COR-L47 (cell line): ENCODE data around the gene CTSD.

Experiments used
- DNase-seq: peaks from one replicate; lab custom pipeline; 2025; lab: John Stamatoyannopoulos, UW

Gene CTSD

DNA sequence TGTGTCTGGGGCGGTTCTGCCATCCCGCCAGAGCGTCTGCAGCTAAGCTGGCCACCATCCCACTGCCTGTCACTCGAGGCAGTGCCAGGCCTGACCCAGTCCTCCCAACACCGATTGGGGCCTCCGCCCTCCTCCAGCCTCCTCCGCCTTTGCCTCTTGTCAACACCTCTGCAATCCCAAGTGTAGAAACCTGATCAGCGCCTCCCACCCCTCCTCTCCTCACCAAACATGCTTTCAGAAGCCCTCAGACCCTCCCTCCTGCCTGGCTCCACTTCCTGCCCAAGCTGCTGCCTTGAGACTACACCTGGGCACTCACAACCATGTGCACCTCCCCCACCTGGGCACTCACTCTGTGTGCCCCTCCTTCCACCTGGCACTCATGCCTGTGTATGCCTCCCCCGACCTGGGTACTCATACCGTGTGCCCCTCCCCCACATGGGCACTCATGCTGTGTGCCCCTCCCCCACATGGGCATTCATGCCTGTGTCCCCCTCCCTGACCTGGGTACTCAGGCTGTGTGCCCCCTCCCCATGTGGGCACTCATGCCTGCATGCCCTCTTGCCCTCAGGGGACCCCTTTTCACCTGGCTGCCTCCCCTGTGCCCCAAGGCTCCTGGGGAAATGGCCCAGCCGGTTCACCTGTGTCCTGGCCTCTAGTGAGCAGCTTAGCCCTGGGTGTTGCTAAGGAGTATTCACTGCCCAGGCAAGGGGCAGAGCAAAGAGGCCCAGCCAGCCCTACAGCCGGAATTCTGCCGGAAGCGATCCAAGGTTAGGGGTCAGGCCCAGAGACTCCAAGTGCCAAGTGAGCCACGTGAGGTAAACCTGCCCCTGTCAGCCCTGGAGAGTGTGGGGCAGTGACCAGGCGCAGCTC lies 7.8 kb downstream of the CTSD start:
- no peak for DNase-seq

DNA sequence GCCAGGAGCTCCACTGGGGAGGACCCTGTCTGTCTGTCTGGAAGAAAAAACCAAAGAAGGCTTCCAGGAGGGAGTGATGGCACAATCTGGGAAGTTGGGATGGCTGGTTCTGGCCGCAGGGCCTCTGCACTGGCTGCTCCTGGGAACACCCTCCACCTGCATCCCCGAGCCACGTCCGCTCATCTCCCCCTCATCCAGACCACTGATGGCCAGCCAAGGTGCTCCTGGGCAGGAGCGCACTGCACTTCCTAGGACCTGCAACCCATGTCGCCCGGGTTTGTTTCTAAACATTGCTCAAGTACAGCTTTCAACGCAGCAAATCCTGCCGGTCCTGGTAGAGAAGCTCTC lies 8.4 kb downstream of the CTSD start:
- DNase-seq, result no peak

DNA sequence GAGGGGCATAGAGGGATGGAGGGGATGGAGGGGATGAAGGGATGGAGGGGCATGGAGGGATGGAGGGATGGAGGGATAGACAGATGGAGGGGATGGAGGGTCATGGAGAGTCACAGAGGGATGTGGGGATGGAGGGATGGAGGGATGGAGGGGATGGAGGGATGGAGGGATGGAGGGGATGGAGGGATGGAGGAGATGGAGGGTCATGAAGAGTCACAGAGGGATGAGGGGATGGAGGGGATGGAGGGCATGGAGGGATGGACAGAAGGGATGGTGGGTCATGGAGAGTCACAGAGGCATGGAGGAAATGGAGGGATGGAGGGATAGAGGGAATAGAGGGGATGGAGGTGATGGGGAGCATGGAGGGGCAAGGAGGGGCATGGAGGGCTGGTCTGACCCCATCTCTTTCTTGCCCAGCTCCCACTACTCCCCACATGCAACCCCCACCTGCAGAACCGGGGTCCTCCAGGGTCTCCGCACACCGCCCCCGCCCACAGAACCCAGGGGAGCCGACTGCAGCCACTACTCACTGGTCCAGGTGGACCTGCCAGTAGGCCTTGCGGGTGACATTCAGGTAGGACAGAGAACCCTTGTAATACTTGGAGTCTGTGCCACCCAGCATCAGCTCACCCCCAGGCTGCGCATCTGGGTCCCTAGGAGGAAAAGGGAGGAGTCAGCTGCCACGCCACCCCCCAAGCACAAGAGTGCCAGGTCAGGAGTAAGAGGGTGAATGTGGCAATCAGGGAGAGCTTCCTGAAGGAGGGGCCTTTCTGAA lies 9.2 kb downstream of the CTSD start:
- DNase-seq, result no peak

DNA sequence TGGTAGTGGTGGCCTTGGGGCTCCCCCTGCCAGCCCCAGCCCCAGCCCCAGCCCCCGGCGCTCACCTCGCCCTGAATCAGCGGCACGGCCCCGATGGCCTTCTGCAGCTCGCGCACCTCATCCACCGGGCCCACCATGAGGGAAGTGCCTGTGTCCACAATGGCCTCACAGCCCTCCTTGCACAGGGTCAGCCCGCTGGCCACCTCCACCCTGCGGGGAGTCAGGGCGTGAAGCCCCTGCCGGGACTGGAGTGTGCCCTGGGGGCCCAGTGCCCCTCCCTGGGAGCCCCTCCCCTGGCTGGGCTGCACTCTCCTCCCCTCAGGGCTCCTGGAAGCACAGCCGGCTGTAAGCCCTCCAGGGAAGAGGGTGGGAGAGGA lies 9.8 kb downstream of the CTSD start:
- no peak for DNase-seq

DNA sequence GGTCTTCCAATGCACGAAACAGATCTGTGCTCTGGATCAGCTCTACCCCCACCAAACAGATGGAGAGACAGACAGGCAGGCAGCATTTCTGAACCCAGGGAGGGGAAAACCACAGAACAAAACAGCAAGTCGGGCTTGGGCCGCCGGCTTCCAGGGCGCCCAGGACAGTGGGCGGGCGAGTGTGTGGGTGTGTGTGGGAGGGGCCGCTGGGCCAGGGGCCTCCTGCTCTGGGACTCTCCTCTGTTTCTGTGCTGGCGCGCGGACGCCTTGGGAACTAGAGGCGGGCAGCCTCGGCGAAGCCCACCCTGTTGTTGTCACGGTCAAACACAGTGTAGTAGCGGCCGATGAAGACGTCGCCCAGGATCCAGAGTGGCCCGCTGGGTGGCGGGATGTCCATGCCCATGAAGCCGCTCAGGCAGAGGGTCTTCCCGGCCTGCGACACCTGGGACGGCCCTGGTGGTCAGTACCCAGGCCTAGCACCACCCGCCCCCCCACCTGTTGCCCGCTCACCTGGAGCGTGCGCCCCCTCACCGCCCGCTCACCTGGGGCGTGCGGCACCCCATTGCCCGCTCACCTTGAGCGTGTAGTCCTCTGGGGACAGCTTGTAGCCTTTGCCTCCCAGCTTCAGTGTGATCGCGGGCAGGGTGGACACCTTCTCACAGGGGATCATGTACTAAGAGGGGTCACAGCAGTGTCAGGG lies 10.3 kb downstream of the CTSD start:
- DNase-seq, result no peak

DNA sequence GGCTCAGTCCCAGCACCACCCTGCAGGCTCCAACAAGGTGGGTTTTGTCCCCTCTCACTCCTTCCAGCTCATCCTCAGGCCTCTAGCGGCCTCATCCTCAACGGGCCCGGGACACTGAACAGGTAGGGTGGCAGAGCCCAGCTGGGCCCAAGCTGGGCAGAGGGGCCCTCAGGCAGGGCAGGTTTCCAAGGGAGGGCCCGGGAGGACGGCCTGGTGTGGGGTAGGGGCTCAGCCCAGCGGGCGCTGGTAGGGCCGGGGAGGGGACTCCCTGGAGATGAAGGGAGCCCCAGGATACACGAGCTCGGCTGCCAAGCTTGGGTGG lies 10.9 kb downstream of the CTSD start:
- no peak for DNase-seq

DNA sequence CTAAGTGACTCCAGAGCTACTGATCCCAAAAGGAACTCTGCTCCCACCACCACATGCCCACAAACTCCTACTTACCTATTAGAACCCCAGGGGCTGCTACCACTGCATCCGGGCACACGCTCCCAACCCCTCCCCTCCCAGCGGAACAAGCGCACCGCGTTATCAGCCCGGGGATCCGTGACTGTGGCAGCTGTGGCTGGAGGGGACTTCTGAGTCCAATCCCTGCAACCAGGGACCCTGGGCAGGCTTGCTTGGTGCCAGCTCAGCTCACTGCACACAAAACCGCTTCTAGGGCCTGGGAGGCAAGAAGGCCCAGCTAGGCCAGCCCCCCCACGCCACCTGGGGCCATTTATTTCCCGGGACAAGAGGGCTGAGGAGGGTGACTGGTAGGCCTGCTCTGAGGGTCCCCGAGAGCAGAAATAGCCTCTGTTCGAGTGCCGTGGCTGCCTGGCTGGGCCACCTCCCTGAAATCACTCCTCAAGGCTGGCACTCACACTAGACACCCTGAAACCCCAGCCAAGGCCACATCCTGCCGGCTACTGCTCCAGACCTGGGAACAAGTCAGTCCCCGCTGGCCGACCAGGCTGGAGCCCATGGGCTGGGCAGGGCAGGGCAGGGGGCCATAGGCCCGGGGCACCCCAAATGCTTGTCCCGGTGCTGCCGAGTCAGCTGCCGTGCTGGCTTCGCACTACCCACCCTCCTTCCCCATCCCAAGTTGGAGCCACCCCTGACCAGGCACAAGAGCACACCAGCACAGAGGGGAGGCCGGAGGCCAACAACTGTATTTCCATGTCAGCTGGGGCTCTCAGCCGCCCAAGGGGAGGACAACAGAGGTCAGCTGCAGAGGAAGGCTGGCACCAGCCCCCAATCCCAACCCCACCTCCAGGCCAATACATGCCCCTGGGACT lies 11.5 kb downstream of the CTSD start:
- no peak for DNase-seq

DNA sequence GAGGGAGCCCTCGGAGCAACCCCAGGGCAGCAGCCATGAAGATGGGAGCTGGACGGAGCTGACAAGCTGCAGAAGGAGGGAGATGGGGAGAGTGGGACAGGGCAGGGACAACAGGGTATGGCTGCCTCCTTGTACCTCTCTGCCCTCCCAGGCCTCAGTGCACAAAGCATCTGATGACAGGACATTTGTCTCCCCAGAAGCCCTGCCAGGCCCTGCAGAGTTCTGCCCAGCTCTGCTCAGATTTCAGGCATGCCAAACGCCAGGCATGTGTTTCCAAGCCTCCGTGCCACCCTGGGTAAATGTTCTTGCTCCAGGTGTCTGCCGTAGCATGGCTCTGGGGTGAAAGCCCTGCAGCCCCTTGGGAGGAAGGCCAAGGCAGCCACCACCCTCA lies 12.2 kb downstream of the CTSD start:
- DNase-seq, result no peak

DNA sequence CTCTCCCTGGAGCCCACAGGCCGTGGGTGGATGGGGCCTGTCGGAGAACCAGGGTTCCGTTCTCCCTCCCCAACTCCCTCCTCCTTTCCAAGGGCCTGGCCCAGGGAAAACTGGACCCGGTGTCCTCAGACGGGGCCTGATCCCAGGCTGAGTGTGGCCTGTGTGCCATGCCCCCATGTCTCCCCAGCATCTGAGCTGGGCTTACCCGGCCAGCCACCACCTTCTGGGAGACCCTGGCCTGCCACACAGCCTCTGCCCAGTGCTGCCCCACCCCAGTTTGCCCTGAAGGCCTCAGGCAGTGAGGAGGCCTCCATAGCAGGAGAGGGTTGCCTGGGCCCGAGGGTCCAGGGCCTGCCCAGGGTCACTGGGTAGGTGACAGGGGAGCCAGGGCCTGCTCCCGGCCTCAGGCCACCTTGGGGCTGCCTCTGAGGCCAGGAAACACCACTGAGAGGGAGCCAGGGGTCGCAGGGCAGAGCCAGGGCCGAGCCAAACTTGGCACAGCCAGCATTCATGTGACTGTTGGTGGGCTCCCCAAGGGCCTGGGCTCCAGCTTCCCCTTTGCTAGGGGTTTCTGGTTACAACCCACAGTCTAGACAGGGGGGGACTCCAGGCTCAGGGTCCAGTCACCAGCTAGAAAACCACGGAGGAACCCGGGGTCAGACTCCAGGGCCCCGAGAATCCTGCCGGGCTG lies 12.7 kb downstream of the CTSD start:
- DNase-seq, result no peak

DNA sequence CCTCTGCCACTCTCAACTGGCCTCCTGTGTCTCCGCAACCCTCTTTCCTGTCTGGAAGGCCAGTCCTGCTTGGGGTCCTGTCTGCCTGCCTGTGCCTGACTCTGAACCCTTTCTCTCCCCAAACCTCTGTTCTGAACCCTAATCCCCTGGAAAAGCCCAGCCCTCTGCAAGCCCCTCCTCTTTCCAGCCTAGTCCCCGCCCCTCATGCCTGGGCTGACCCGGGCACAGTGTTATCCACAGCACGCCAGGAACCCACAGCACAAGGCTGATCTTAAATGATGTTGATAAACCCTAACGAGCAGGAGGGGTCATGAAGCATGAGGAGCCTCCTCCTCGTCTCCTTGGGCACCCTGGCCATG lies 13.3 kb downstream of the CTSD start, which contains the start of gene IFITM10:
TSS of gene IFITM10 (minus strand) at position 115 of the 359 bp plus-strand sequence. CDS start 153 bp downstream, outside the sequence.
- DNase-seq, result no peak

DNA sequence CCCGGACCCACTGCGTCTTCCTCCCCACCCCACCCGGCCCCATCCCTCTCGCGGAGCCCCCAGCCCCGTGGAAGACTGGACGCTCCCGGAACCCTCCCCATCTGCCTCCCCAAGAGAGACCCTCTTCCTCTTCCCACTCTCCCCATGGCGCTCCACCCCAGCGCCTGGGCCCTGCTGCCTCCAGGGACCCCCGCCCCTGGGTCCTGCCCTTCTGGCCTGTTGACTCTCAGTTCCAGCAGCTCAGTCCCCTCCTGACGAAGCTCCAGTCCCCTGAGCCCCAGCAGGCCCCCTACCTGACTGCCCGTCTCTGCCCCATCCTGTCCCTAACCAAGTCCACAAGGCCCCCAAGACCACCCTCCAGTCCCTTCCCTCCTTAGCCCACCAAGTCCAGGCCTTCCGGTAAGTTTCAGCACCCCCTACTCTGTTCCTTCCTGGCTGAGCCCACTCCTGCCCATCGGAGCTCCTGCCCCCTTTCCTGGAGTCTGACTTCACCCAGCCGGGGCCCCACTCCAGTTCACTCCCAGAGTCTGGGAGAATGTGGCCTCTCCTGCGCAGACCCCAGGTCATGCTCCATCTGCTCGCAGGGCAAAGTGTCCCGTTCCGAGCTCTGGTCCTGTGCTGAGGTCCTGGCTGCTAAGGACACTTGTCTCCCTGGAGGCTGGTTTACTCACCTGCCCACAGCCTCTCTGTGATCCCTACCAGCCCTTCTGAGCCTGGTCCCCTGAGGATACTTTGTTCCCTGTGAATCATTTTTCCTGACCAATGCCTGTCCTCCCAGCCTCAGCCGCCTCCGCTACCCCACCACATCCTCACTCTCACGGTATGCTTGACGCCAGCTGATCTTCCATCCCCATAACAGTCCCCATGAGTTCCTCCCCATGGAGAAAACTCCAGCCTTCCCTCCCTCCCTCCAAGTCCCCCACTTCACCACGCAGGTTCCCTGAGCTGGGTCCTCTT lies 14.1 kb downstream of the CTSD start:
- DNase-seq, result no peak

DNA sequence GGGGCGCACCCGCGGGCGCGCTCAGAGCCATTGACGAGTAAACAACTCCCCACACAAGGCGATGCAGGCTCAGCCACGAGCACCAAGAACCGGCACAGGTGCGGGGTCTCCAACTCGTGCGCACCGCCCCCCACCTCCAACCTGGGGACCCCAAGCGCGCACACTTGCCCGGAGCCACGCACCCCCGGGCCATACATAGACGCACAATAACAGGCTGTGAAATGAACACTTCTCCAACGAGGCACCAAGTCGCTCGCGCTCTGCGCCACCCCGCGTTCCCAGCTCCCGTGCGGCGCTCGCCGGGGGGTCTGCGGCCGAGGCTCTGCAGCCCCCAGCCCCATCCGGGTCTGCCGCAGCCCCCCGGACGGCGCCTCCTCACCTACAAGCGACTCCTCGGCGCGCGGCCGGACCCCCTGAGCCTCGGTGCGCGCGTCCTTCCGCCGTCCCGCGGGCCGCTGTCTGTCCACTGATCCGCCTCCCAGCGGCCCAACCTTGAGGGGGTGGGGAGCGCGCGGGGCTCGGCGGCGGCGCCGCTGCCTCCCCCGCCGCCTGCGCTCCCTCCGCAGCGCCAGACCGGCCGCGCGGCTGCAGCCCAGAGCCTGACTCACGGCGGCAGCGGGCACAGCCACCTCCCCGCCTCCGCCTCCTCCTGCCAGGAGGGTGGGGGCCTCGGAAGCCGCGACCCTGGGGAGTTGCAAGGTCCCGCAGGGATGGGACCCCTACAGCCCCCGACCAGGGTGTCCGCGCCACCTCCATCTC lies 14.9 kb downstream of the CTSD start:
- peak; percentile 15 for DNase-seq

DNA sequence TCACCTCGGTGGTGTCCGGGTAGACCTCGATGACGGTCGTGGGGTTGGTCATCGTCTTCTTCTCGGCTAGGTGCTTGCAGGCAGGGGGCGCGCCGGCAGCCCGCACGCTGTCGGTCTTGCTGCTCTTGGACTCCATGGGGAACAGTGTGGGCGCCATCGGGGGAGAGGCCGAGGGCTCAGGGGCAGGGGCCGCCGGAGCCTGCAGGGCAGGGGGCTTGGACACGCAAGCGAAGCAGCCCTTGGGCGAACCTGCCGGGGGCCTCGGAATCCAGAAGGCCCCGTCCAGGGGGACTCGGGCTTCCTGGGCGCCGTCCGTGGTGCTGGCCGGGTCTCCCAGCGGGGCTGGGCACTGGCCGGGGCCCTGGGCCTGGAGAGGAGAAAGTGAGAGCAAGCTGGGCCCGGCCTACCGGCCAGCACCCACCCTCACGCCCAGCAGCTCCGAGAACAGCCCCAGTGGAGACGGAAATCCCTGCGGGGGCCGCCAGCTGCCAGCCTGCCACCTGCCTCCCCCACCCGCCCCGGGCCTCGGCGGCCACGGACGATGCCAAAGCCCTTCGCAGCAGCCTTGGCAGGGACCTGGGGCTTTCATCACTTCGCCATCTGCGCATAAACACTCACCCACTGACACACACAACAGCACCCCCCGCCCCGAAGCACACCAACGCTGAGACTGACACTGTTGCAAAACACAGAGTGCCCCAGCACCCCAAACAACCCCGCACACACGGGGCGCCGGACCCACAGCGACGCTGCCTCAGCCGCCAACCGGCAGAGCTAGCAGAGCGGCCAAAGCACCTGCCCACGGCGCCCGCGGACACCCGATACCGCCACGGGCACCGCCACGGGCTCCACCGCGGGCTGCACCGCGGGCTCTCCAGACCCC lies 15.7 kb downstream of the CTSD start:
- DNase-seq, result peak; percentile 27

DNA sequence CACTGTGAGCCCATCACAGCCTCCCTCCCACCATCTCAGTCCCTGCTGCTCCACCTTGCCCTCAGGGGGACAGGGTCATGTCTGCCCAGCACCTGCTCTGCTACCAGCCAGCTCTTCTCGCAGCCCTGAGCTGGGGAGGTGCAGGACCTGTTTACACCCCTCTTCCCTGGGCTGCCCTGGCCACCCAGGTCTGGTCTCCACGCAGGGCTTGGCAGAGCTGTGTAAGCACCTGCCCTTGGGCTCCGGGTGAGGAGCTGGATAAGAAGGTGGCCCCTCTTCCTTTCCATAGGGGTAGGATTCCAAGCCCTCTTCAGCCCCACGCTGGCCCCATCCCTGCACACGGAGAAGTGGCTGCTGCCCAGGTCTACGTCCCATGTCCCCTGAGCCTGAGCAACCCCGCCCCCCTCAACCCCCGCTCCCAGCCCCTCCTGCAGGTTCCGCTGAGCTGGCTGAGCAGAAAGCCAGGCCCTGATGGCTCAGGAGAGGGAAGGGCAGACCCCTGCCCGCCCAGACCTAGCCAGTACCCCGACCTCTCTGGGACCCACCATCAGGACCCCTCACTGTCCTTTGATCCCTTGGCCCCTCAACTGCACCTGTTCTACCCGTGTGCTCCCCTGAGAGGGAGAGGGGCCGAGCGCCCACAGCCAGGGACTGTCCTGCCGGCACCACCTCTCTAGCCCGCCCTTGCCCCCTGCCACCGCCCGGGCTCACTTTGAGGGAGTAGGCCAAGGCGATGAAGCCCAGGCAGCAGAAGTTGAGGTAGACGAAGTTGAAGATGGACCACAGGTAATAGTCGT lies 16.6 kb downstream of the CTSD start:
- DNase-seq, result no peak

DNA sequence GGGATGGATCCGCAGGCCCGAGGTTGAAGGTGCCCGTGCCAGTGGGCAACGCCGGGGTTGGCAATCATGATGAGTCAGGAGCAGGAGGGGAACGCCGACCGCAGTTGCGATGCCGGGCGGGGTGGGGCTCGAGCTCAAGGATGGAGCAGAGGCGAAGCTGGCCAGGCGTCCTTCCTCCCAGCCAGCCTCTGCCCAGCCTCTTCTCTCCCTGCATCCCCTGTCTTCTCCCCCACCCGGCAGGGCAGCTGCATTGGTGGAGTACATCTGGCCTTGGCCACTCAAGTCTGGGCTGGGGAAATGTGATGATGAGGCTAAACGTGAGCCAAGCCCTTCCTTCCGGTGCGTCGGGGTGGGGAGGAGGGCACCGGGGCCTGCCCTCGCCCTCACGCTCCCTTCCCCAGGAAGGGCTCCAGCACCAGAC lies 17.2 kb downstream of the CTSD start:
- DNase-seq, result no peak

DNA sequence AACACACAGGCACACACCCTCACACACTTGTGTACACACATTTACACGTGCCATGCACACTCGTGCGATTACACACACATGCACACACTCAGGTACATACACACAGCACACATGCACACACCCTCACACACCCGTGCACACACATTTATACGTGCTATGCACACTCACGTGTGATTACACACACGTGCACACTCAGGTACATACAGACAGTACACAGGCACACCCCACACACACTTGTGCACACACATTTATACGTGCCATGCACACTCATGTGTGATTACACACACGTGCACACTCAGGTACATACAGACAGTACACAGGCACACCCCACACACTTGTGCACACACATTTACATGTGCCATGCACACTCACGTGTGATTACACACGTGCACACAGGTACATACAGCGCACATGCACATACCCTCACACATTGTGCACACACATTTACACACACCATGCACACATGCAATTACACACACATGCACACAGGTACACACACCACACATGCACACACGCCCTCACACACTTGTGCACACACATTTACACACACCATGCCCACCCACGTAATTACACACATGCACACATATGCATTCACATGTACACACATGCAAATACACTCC lies 17.9 kb downstream of the CTSD start:
- DNase-seq, result no peak
